ENCODE data around the gene MCM7.

DNA sequence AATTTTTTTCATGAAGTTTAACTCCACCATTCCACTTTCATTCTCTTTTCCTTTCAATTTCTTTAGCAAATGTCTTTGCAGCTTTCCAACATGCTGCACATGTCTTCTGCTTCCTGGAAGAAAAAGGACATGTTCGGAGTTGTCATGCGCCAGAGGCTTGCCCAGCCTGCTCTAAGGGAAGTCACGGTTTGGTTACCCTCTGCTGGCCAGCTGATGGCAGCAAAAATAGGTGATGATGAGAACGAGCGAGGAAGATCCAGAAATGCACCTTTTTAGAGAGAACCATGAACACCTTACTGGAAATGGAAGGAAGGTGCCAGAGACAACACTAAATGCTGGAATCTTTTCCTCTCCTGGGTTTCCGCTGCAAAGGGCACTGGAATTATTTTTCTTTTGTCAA lies 56.5 kb downstream of the MCM7 start:
- TF ChIP-seq, protein P1, sequence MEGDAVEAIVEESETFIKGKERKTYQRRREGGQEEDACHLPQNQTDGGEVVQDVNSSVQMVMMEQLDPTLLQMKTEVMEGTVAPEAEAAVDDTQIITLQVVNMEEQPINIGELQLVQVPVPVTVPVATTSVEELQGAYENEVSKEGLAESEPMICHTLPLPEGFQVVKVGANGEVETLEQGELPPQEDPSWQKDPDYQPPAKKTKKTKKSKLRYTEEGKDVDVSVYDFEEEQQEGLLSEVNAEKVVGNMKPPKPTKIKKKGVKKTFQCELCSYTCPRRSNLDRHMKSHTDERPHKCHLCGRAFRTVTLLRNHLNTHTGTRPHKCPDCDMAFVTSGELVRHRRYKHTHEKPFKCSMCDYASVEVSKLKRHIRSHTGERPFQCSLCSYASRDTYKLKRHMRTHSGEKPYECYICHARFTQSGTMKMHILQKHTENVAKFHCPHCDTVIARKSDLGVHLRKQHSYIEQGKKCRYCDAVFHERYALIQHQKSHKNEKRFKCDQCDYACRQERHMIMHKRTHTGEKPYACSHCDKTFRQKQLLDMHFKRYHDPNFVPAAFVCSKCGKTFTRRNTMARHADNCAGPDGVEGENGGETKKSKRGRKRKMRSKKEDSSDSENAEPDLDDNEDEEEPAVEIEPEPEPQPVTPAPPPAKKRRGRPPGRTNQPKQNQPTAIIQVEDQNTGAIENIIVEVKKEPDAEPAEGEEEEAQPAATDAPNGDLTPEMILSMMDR (IDR thresholded peaks at IDR 0.05), result peak; percentile 4
- no peak for TF ChIP-seq EZH2 (IDR thresholded peaks at IDR 0.05)
- no peak for TF ChIP-seq EZH2phosphoT487 (IDR thresholded peaks at IDR 0.05)

Measured in neural progenitor cell (in vitro differentiated cells).